OCI-LY1 (cell line): ENCODE measurements around the gene LPCAT4.

Source experiments
- H2AFZ ChIP-seq: fragments of 200-600 bp; sonication (generic), shearing (Covaris generic); 2 replicates; pipeline ENCODE4 v1.6.0; 2014; ENCODE audit warnings: antibody characterized with exemption, mild to moderate bottlenecking, low read length
- H3F3A ChIP-seq: fragments of 200-600 bp; sonication (generic), shearing (Covaris generic); 2 replicates; pipeline ENCODE4 v1.6.0; 2014; ENCODE audit warnings: mild to moderate bottlenecking, antibody characterized with exemption, low read length, moderate library complexity; ENCODE audit not compliant: insufficient read depth
- H3K27ac ChIP-seq: fragments of 200-600 bp; sonication (generic); 2 replicates; pipeline ENCODE4 v1.5.1; 2014; ENCODE audit warnings: low read length, mixed run types, mild to moderate bottlenecking, low read depth; ENCODE audit not compliant: poor library complexity, severe bottlenecking
- H3K27me3 ChIP-seq: fragments of 200-600 bp; sonication (generic); 2 replicates; pipeline ENCODE4 v1.6.0; 2014; ENCODE audit warnings: antibody characterized with exemption, mild to moderate bottlenecking, low read length, moderate library complexity; ENCODE audit not compliant: insufficient read depth
- H3K36me3 ChIP-seq: fragments of 200-600 bp; sonication (generic); 2 replicates; pipeline ENCODE4 v1.6.1; 2014; ENCODE audit warnings: mild to moderate bottlenecking, antibody characterized with exemption, low read length, moderate library complexity, mixed read lengths; ENCODE audit not compliant: insufficient read depth
- H3K4me1 ChIP-seq: fragments of 200-600 bp; sonication (generic); 2 replicates; pipeline ENCODE4 v1.5.1; 2014; ENCODE audit warnings: mild to moderate bottlenecking, low read length, moderate library complexity; ENCODE audit not compliant: insufficient read depth, severe bottlenecking
- H3K4me2 ChIP-seq: fragments of 200-600 bp; sonication (generic), shearing (Covaris generic); 2 replicates; pipeline ENCODE4 v1.6.1; 2014; ENCODE audit warnings: low read length
- H3K4me3 ChIP-seq: fragments of 200-600 bp; sonication (generic); 2 replicates; pipeline ENCODE4 v1.5.1; 2014; ENCODE audit warnings: low read length, low read depth, mild to moderate bottlenecking, mixed read lengths; ENCODE audit not compliant: poor library complexity, severe bottlenecking
- H3K79me2 ChIP-seq: fragments of 200-600 bp; shearing (Covaris generic); 2 replicates; pipeline ENCODE4 v1.6.1; 2016; ENCODE audit warnings: mixed run types, low read length, mixed read lengths; ENCODE audit not compliant: insufficient read depth
- H3K9ac ChIP-seq: fragments of 200-600 bp; sonication (generic), shearing (Covaris generic); 2 replicates; pipeline ENCODE4 v1.6.1; 2014; ENCODE audit warnings: mild to moderate bottlenecking, low read length, mixed read lengths
- H3K9me2 ChIP-seq: fragments of 200-600 bp; sonication (generic), shearing (Covaris generic); 2 replicates; pipeline ENCODE4 v1.6.1; 2014; ENCODE audit warnings: low read depth, mild to moderate bottlenecking, low read length, mixed read lengths
- H3K9me3 ChIP-seq: fragments of 200-600 bp; shearing (Covaris generic); 2 replicates; pipeline ENCODE4 v1.6.1; 2014; ENCODE audit warnings: low read length, mixed read lengths
- H4K20me1 ChIP-seq: fragments of 200-600 bp; sonication (generic), shearing (Covaris generic); 2 replicates; pipeline ENCODE4 v1.6.0; 2016; ENCODE audit warnings: mild to moderate bottlenecking, low read length; ENCODE audit not compliant: insufficient read depth
- EZH2 ChIP-seq: fragments of 200-600 bp; sonication (generic), shearing (Covaris generic); IDR thresholded peaks from 2 replicates; pipeline ENCODE4 v1.8.0; 2017; ENCODE audit warnings: borderline replicate concordance, mixed run types, mild to moderate bottlenecking, antibody characterized with exemption, low read length, moderate library complexity, mixed read lengths
- TF ChIP-seq, protein P1 (sequence below): fragments of 200-600 bp; sonication (generic), shearing (Covaris generic); IDR thresholded peaks from 2 replicates; pipeline ENCODE4 v1.5.1; 2017; ENCODE audit warnings: mild to moderate bottlenecking, antibody characterized with exemption, low read length, moderate library complexity, mixed read lengths

The LPCAT4 gene

DNA sequence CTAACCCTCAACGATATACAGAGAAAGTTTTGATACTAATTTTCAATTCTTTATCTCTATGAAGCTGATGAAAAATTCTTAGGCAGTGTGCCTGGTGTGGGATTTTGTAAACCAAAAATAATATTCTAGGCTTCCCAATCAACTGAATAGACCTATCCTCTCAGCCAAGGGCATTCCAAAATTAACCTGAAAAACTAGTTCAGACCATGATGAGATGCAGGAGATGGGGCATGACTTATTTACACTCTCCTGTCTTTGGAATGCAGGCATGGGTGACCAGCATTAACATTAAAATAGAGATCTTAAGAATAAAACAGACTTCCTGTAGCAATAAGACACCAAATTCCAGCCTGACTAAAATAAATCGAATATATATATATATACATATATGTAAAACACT, 7.8 kb upstream of the LPCAT4 start:
- Histone ChIP-seq H2AFZ (no peak overlapping the region), H3K9ac (no peak overlapping the region), H3K27me3 (no peaks in the 10 kb centered on the region; the same call in 1 of the 2 replicates), H3K36me3 (no peaks in the 10 kb centered on the region), H3K79me2 (no peaks in the 10 kb centered on the region), H3K4me3 (no peak overlapping the region), H3K27ac (no peak overlapping the region), H4K20me1 (no peaks in the 10 kb centered on the region), H3K4me1 (no peaks in the 10 kb centered on the region), H3K4me2 (no peak overlapping the region), H3F3A (peaks cover 1% of the 10 kb centered on the region; the same call in 1 of the 2 replicates), H3K9me2 (no peaks in the 10 kb centered on the region), H3K9me3 (no peaks in the 10 kb centered on the region)
- TF ChIP-seq, protein P1, sequence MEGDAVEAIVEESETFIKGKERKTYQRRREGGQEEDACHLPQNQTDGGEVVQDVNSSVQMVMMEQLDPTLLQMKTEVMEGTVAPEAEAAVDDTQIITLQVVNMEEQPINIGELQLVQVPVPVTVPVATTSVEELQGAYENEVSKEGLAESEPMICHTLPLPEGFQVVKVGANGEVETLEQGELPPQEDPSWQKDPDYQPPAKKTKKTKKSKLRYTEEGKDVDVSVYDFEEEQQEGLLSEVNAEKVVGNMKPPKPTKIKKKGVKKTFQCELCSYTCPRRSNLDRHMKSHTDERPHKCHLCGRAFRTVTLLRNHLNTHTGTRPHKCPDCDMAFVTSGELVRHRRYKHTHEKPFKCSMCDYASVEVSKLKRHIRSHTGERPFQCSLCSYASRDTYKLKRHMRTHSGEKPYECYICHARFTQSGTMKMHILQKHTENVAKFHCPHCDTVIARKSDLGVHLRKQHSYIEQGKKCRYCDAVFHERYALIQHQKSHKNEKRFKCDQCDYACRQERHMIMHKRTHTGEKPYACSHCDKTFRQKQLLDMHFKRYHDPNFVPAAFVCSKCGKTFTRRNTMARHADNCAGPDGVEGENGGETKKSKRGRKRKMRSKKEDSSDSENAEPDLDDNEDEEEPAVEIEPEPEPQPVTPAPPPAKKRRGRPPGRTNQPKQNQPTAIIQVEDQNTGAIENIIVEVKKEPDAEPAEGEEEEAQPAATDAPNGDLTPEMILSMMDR: no peak
- no peak for TF ChIP-seq EZH2

DNA sequence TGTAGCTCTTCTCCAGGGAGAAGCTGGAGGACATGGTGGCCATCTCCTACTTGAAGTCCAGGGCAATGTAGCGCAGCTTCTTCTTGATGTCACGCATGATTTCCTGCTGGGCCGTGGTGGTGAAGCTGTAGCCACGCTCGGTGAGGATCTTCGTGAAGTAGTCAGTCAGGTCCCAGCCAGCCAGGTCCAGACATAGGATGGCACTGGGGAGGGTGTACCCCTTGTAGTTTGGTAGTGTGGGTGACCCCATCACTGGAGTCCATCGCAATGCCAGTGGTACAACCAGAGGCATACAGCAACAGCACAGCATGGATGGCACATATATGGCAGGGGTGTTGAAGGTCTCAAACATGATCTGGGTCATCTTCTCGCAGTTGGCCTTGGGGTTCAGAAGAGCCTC, 7.0 kb upstream of the LPCAT4 start:
- Histone ChIP-seq H3K9me3 (no peaks in the 10 kb centered on the region), H3K79me2 (no peaks in the 10 kb centered on the region), H3K27me3 (no peaks in the 10 kb centered on the region; the same call in 1 of the 2 replicates), H3K9ac (no peak overlapping the region), H3K4me2 (no peak overlapping the region), H2AFZ (no peak overlapping the region), H3K4me1 (no peaks in the 10 kb centered on the region), H3K36me3 (no peaks in the 10 kb centered on the region), H4K20me1 (no peaks in the 10 kb centered on the region), H3F3A (peaks cover 4% of the 10 kb centered on the region; the same call in 1 of the 2 replicates), H3K27ac (no peak overlapping the region), H3K4me3 (no peak overlapping the region), H3K9me2 (no peaks in the 10 kb centered on the region)
- TF ChIP-seq EZH2: no peak

DNA sequence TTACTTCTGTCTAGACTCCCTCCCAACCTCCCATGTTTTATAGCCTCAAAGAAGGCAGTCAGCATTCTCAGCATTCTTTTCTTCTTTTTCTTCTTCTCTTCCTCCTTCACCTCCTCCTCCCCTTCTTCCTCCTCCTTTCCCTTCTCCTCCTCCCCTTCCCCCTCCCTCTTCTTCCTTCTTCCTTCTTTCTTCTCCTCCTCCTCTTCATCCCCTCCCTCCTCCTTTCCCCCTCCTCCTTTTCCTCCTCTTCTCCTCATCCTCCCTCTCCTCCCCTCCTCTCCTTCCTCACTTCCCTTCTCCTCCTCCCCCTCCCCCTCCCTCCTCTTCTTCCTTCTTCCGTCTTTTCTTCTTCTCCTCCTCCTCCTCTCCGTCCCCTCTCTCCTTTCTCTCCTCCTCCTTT, 3.6 kb upstream of the LPCAT4 start:
- Histone ChIP-seq H3K27ac (no peak overlapping the region), H3K27me3 (no peaks in the 10 kb centered on the region; the same call in 1 of the 2 replicates), H3K9ac (no peak overlapping the region), H3K4me3 (no peak overlapping the region), H3K36me3 (no peaks in the 10 kb centered on the region), H3F3A (peaks cover 4% of the 10 kb centered on the region; the same call in 1 of the 2 replicates), H3K79me2 (no peaks in the 10 kb centered on the region), H4K20me1 (no peaks in the 10 kb centered on the region), H3K9me3 (no peaks in the 10 kb centered on the region), H2AFZ (no peak overlapping the region), H3K9me2 (no peaks in the 10 kb centered on the region), H3K4me1 (peaks cover 15% of the 10 kb centered on the region), H3K4me2 (no peak overlapping the region)
- no peak for TF ChIP-seq EZH2
- TF ChIP-seq, protein P1: no peak

DNA sequence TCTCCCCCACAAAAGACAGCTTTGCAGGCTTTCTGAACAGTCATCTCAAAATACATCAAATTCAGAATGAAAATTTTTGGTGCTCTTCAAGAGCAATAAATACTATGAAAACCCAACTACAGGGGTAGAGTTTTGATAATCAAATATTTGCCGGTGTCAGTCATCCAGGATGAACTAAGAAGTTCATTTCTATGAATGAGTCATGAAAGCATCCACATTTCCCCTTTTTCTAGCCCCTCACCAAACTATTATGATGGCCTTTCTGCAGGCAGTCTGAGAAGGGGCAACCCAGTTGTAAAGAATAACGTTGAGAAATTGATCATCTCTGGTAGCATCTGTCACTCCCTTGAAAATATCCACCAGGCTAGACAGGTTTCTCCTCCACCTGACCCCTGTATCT, 3.1 kb upstream of the LPCAT4 start:
- Histone ChIP-seq H3K4me1 (peaks cover 19% of the 10 kb centered on the region), H3K36me3 (no peaks in the 10 kb centered on the region), H3K27me3 (no peaks in the 10 kb centered on the region; the same call in 1 of the 2 replicates), H3K4me3 (no peak overlapping the region), H3K79me2 (no peaks in the 10 kb centered on the region), H3K9ac (no peak overlapping the region), H3K9me3 (no peaks in the 10 kb centered on the region), H3K27ac (no peak overlapping the region), H2AFZ (no peak overlapping the region), H3K9me2 (no peaks in the 10 kb centered on the region), H3K4me2 (no peak overlapping the region), H4K20me1 (no peaks in the 10 kb centered on the region), H3F3A (peaks cover 4% of the 10 kb centered on the region; the same call in 1 of the 2 replicates)
- TF ChIP-seq, protein P1: no peak
- TF ChIP-seq EZH2: no peak
